ENCODE results near the gene TMEM79.

DNA sequence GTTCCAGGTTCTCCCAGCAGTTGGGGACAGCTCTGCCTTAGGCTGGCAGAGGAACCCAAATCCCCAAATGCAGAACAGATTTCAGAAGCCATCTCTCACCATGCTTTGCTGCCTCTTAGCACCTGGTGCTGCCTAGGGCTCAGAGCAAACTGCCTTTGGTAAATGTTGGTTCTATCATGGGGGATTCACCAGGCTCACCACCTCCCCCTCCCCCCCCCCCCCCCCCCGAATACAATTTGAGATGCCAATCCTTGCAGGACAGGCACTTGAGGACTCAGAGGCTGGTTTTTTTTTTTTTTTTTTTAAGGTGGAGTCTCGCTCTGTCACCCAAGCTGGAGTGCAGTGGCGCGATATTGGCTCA, 35.8 kb upstream of the TMEM79 start:
- TF ChIP-seq, protein P1, sequence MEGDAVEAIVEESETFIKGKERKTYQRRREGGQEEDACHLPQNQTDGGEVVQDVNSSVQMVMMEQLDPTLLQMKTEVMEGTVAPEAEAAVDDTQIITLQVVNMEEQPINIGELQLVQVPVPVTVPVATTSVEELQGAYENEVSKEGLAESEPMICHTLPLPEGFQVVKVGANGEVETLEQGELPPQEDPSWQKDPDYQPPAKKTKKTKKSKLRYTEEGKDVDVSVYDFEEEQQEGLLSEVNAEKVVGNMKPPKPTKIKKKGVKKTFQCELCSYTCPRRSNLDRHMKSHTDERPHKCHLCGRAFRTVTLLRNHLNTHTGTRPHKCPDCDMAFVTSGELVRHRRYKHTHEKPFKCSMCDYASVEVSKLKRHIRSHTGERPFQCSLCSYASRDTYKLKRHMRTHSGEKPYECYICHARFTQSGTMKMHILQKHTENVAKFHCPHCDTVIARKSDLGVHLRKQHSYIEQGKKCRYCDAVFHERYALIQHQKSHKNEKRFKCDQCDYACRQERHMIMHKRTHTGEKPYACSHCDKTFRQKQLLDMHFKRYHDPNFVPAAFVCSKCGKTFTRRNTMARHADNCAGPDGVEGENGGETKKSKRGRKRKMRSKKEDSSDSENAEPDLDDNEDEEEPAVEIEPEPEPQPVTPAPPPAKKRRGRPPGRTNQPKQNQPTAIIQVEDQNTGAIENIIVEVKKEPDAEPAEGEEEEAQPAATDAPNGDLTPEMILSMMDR (IDR thresholded peaks at IDR 0.05; ENCODE audit: poor library complexity): no peak
- TF ChIP-seq EZH2 (IDR thresholded peaks at IDR 0.05; ENCODE audit: borderline replicate concordance): no peak

Measured in hepatocyte (in vitro differentiated cells).